H4 (cell line): ENCODE measurements around the gene CCDC32. TPM values are rescaled to one million over a fixed set of nuclear protein-coding genes. Genes with fewer than 3 reads are reported as not detected.
"Not testable (repeated sequence)": the region's sequence is repeated elsewhere in the genome, so short reads cannot be mapped to it uniquely, and the experiment has no call there.

ENCODE experiments used
- DNase-seq: peaks from one replicate; pipeline ENCODE4 v3.0.0-alpha.2; 2015; ENCODE audit warnings: low spot score
- total RNA-seq: library from RNA; depleted of rRNA; stranded (reverse); fragments of >200 nt; shearing (Covaris generic); gene quantifications from 2 replicates; pipeline ENCODE4 v1.2.3, GENCODE V29; 2014; rRNA removed

The CCDC32 gene
- total RNA-seq: 22.9 and 33.5 TPM in 2 replicates

GRCh38 chr15:40564591-40565332, at the start of gene CCDC32:
TSS of gene CCDC32 (minus strand) at chr15:40565042. CDS start at chr15:40563015, 2,027 bp downstream.
- peak; percentile 100 for DNase-seq

- no peak for DNase-seq
These were observed 48.2 kb upstream of the CCDC32 start for GRCh38 chr15:40613080-40613479.

- DNase-seq: no peak
These were observed 39.1 kb upstream of the CCDC32 start for GRCh38 chr15:40603935-40604334.

- no peak for DNase-seq
These were observed 36.1 kb upstream of the CCDC32 start for GRCh38 chr15:40600956-40601355.

DNA sequence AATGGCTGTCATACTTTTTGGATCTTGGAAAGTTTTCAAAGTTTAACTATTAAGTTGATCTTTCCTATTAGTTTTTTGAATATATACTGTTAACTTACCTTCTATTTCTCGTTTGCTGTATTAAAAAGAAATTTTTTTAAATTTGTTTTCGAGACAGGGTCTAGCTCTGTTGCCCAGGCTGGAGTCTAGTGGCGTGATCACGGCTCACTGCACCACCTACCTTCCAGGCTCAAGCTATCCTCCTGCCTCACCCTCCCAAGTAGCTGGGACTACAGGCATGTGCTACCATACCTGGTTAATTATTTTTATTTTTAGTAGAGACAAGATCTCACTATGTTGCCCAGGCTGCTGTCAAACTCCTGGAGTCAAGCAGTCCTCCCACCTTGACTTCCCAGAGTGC, 33.8 kb upstream of the CCDC32 start:
- DNase-seq: no peak

GRCh38 chr15:40598126-40598525, 33.3 kb upstream of the CCDC32 start:
- DNase-seq: no peak

- no peak for DNase-seq
These were observed 32.2 kb upstream of the CCDC32 start for GRCh38 chr15:40597024-40597423.

DNA sequence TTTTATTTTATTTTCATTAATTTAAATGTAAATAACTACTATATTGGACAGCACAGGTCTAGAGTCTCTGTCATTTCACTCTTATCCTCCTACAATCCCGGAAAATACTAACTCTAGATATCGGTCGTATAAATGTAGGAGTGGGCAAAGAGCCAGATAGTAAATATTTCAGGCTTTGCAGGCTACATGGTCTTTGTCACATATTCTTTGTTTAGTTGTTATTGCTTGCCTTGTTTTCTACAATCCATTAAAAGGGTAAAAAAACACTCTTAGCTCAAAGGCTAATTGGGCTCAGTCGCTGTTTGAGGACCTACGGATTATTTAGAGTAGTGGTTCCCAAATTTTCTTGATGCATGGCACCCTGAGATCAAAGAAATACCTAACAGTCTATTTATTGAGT, 30.9 kb upstream of the CCDC32 start:
- no peak for DNase-seq

- no peak for DNase-seq
These were observed 30.4 kb upstream of the CCDC32 start for GRCh38 chr15:40595219-40595618.

DNA sequence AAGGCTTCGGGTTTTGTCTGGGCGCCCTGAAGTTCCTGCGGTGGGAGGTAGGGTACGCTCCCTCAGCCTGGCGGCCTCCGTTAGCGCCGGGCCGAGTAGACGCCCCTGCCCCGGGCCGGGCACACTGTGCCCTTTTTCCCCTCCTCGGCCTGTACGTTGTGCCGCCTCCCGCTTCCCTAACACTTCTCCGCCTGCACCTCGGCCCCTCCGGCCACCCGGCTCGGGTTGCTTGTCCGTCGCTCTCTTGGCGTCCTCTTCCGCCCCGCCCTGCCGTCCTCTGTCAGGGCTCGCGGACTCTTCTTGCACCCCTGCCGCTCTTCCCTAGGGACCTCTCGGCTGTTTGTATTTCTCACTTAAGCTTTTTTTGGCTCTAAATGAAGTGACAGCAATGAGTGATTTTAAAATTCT, 29.6 kb upstream of the CCDC32 start:
- DNase-seq: peak; percentile 45

- DNase-seq: peak; percentile 90
These were observed 29.0 kb upstream of the CCDC32 start, which contains the start of gene KNL1 for GRCh38 chr15:40593588-40594428. TSS of gene KNL1 (plus strand) at chr15:40594249. CDS start at chr15:40602932, 8,683 bp downstream.

DNA sequence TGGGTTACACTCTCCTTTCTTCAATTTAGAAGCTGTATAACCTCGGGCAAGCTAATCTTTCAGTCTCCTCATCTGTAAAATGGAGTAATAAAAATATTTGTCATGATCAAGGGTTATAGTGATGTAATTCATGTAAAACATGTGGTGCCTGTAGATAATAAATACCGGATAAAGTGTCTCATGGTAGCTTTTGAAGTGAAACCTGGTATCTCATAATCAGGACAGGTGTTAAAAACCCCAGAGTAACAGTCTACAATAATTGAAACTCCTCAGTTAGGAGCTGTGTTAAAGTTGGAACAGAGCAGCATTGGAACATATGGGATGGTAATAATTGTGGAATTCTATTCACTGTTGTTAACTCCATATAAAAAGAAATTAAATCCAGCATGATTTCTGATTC, 28.3 kb upstream of the CCDC32 start:
- no peak for DNase-seq

DNA sequence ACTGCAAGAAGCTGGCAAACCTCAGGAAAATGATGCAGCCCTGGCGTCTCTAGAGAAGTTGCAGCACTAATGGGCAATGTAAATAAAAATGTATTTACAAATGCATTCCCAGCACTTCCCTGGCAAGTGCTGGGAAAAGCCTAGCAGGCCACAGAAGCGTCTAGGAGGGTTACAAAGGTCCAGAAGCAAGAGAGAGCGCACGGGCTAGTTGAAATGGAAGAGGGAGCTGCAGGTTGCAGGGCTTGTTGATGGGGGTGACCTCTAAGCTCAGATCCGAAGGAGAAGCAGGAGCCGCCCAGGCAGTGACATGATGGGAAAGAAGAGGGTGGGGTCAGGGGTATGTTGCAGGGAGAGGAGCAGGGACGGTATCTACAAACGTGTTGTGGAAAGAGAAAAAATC, 26.5 kb upstream of the CCDC32 start:
- DNase-seq: no peak

GRCh38 chr15:40590667-40591050, 25.8 kb upstream of the CCDC32 start:
- no peak for DNase-seq

- DNase-seq: no peak
These were observed 19.3 kb upstream of the CCDC32 start for GRCh38 chr15:40584191-40584590.

GRCh38 chr15:40582726-40583246, 17.9 kb upstream of the CCDC32 start:
- DNase-seq: no peak

- DNase-seq: not testable (repeated sequence)
These were observed 17.0 kb upstream of the CCDC32 start for GRCh38 chr15:40581796-40582195.

- DNase-seq: no peak
These were observed 14.1 kb upstream of the CCDC32 start for GRCh38 chr15:40578892-40579291.

GRCh38 chr15:40576914-40577313, 12.1 kb upstream of the CCDC32 start:
- DNase-seq: not testable (repeated sequence)

DNA sequence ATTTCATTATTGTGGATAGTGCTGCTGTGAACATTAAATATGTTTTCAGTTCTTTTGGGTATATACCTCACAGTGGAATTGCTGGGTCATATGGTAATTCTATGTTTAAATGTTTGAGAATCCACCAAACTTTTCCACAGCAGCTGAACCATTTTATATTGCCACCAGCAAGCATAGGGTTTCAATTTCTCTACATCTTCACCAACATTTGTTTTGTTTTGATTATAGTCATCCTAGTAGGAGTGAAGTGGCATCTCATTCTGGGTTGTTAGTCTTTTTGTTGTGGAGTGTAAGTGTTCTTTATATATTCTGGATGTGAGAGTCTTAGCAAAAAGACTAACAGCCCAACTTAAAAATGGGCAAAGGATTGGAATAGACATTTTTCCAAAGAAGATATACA, 10.3 kb upstream of the CCDC32 start:
- no peak for DNase-seq

DNA sequence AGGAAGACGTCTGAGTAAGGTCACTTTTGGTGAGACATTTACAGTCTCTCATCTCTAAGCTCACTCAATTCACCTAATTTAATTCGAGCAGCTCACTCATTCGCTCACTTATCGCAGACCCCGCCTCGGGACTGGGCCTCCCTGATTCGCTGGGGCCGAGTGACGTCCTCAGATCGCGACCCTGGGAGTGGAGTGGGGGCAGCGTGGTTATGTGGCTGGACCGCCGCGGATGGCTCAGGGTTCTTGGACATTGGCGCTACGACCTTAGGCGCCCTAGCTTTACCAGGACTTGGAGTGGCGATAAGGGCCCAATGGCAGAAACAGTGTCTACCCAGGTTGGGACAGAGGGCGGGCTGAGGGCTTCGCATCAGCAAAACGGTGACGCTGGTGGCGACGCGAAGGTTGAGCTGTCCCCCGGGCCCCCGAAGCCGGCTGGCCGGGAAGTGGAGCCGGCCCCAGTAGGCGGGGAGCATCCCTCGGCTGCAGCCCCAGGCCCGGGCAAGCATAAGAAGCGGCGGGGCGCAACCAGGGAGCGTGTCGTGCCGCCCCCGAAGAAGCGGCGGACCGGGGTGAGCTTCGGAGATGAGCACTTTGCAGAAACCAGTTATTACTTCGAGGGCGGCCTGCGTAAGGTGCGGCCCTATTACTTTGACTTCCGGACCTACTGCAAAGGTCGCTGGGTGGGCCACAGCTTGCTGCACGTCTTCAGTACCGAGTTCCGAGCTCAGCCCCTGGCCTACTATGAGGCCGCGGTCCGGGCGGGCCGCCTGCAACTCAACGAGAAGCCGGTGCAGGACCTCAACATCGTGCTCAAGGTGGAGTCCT, 4.5 kb upstream of the CCDC32 start, which contains the start of gene RPUSD2:
TSS of gene RPUSD2 (plus strand) at position 171 of the 825 bp plus-strand sequence. CDS start at position 210, 39 bp downstream.
- DNase-seq: peak; percentile 85

- DNase-seq: no peak
These were observed 2.3 kb upstream of the CCDC32 start for GRCh38 chr15:40567111-40567510.
